ENCODE measurements around the gene FGD1.

FGD1 gene

GRCh38 chrX:54470054-54470760 lies 25.8 kb downstream of the FGD1 start:
- no peak for DNase-seq

- DNase-seq = no peak
Observed at GRCh38 chrX:54452920-54453319, 43.1 kb downstream of the FGD1 start.

- no peak for DNase-seq
Observed at GRCh38 chrX:54449929-54450328, 46.1 kb downstream of the FGD1 start.

- no peak for DNase-seq
Observed at GRCh38 chrX:54447461-54447860, 48.6 kb downstream of the FGD1 start.

- DNase-seq = no peak
Observed at GRCh38 chrX:54446084-54446483, 50.0 kb downstream of the FGD1 start.

- no peak for DNase-seq
Observed at GRCh38 chrX:54444752-54445151, 51.3 kb downstream of the FGD1 start.

GRCh38 chrX:54442790-54443189 lies 53.2 kb downstream of the FGD1 start:
- DNase-seq = no peak

- peak; percentile 55 for DNase-seq
Observed at GRCh38 chrX:54439960-54440871, 55.8 kb downstream of the FGD1 start, which contains the start of gene TSR2. TSS of gene TSR2 (plus strand) at chrX:54440404. CDS start at chrX:54440422, 18 bp downstream.

- no peak for DNase-seq
Observed at GRCh38 chrX:54435121-54435520, 60.9 kb downstream of the FGD1 start.

- DNase-seq = no peak
Observed at GRCh38 chrX:54430519-54430918, 65.5 kb downstream of the FGD1 start.

GRCh38 chrX:54427837-54428424 lies 68.1 kb downstream of the FGD1 start:
- DNase-seq = no peak

- no peak for DNase-seq
Observed at GRCh38 chrX:54423161-54423888, 72.7 kb downstream of the FGD1 start.

GRCh38 chrX:54422168-54422567 lies 73.9 kb downstream of the FGD1 start:
- DNase-seq = no peak

- no peak for DNase-seq
Observed at GRCh38 chrX:54419559-54420302, 76.3 kb downstream of the FGD1 start.

- no peak for DNase-seq
Observed at GRCh38 chrX:54416965-54417364, 79.1 kb downstream of the FGD1 start.

- DNase-seq = no peak
Observed at GRCh38 chrX:54415534-54416350, 80.3 kb downstream of the FGD1 start.

GRCh38 chrX:54413753-54414152 lies 82.3 kb downstream of the FGD1 start:
- DNase-seq = no peak

GRCh38 chrX:54411732-54412131 lies 84.3 kb downstream of the FGD1 start:
- DNase-seq = no peak

- DNase-seq = no peak
Observed at GRCh38 chrX:54407266-54407665, 88.8 kb downstream of the FGD1 start.

GRCh38 chrX:54397113-54397512 lies 98.9 kb downstream of the FGD1 start:
- DNase-seq = no peak
